ENCODE measurements around the gene CMC2. TPM values are rescaled to one million over a fixed set of nuclear protein-coding genes. Genes with fewer than 3 reads are reported as not detected.
A peak's percentile ranks its signal among the peaks of the same experiment; 100 is the strongest.

The CMC2 gene
- total and polyA plus RNA-seq, 7 donors, result 58.8 to 334 (median 121) TPM

GRCh38 chr16:81014672-81015071, 8.0 kb upstream of the CMC2 start:
- ATAC-seq, result no peak
- peaks cover 0 to 72% of the 10 kb centered on the region in 2 donors for H3K36me3 ChIP-seq (ENCODE audit: insufficient read depth in 1 of 2, low read depth in 1 of 2)

DNA sequence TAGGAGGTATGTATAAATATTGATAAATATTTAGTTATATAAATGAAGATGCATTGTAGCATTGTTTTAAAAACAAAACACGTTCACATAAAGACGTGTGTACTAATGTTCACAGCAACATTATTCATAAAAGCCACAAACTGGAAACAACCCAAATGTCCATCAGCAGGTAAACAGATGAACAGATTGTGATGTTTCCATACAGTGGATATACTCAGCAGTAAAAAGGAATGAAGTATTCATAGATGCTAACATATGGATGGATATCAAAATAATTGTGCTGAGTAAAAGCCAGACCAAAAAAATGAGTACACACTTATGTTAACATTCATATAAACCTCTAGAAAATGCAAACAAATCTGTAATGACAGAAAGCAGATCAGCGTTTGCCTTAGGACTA, 6.3 kb upstream of the CMC2 start:
- no peak overlapping the region for H3K4me3 ChIP-seq
- H3K27ac ChIP-seq, result no peak overlapping the region
- no peaks in the 10 kb centered on the region for H3K27me3 ChIP-seq (ENCODE audit: insufficient read depth in 3 of 3, low read length in 2 of 3)
- DNase-seq, result no peak
- intact Hi-C loops (cut with DNase I), result no loop called here
- H3K4me1 ChIP-seq, result no peaks in the 10 kb centered on the region
- TF ChIP-seq, protein P1, sequence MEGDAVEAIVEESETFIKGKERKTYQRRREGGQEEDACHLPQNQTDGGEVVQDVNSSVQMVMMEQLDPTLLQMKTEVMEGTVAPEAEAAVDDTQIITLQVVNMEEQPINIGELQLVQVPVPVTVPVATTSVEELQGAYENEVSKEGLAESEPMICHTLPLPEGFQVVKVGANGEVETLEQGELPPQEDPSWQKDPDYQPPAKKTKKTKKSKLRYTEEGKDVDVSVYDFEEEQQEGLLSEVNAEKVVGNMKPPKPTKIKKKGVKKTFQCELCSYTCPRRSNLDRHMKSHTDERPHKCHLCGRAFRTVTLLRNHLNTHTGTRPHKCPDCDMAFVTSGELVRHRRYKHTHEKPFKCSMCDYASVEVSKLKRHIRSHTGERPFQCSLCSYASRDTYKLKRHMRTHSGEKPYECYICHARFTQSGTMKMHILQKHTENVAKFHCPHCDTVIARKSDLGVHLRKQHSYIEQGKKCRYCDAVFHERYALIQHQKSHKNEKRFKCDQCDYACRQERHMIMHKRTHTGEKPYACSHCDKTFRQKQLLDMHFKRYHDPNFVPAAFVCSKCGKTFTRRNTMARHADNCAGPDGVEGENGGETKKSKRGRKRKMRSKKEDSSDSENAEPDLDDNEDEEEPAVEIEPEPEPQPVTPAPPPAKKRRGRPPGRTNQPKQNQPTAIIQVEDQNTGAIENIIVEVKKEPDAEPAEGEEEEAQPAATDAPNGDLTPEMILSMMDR (IDR thresholded peaks at IDR 0.05), result no peak
- WGBS, 3 donors, result 93 to 96% (median 94%) methylated on average over 3 of the region's 3 CpGs
- H3K9me3 ChIP-seq, result no peaks in the 10 kb centered on the region
- ATAC-seq, result no peak
- H3K36me3 ChIP-seq (ENCODE audit: insufficient read depth in 1 of 2, low read depth in 1 of 2), result peaks cover 0 to 57% of the 10 kb centered on the region in 2 donors

More at GRCh38 chr16:81014672-81015071, 8.0 kb upstream of the CMC2 start:
- no peaks in the 10 kb centered on the region for H3K4me1 ChIP-seq
- H3K4me3 ChIP-seq, result no peak overlapping the region
- H3K27me3 ChIP-seq (ENCODE audit: insufficient read depth in 3 of 3, low read length in 2 of 3), result no peaks in the 10 kb centered on the region
- TF ChIP-seq, protein P1 (IDR thresholded peaks at IDR 0.05), result no peak
- no peaks in the 10 kb centered on the region for H3K9me3 ChIP-seq
- WGBS, 3 donors, result 92 to 96% (median 96%) methylated on average over 2 of the region's 2 CpGs
- intact Hi-C loops (cut with DNase I), result no loop called here
- no peak for DNase-seq
- no peak overlapping the region for H3K27ac ChIP-seq

DNA sequence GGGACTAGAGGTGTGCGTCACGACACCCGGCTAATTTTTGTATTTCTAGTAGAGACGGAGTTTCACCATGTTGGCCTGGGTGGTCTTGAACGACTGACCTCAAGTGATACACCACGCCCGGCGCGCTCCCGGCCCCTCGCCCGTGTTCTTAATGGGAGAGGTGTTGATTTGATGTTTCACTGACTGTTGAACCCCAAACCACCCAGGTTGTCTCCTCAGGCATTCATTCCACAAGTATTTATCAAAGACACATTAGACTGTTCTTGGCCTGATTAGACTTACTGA, 1.8 kb upstream of the CMC2 start:
- no peak for ATAC-seq
- H3K4me3 ChIP-seq, result no peak overlapping the region
- peaks cover 21% of the 10 kb centered on the region for H3K4me1 ChIP-seq
- TF ChIP-seq, protein P1 (IDR thresholded peaks at IDR 0.05), result no peak
- peaks cover 0 to 13% of the 10 kb centered on the region in 2 donors for H3K36me3 ChIP-seq (ENCODE audit: insufficient read depth in 1 of 2, low read depth in 1 of 2)
- 93 to 96% (median 95%) methylated on average over 12 of the region's 12 CpGs for WGBS, 3 donors
- no peaks in the 10 kb centered on the region for H3K27me3 ChIP-seq (ENCODE audit: insufficient read depth in 3 of 3, low read length in 2 of 3)
- intact Hi-C loops (cut with DNase I), result loop anchor here in 1 of 2 donors (10.0 kb wide), 1 partner anchor 726 kb away; no protein-coding TSS in a partner anchor
- H3K27ac ChIP-seq, result no peak overlapping the region
- no peak for DNase-seq
- no peaks in the 10 kb centered on the region for H3K9me3 ChIP-seq

DNA sequence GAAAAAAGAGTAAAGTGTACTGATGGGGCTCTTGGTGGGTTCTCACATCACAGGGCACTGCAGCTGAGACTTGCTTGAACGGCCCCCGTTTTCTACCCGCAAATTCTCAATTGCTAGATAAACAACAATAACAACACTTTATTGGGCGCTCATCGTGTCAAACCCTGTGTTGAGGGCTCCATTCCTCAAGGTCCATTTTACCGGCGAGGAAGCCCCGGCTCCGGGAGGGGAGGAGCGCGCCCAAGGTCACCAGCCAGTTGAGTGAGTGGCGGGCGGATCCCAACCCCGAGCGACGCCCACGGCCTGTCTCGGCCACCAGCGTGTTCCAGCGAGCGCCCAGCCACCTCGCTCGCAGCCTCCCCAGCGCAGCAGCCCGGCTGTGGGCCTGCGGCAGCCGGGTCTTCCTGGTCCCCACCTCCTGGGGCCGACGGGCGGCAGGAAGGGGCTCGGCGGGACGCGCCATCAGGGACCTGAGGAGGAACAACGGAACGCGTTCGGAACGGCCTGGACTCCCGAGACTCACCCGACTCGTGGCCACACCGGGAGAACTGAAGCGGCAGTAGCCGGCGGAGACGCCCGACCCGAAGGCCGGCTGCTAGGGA, 373 bp downstream of the CMC2 start:
- peak; percentile 43 to 66 (median 54) for ATAC-seq
- TF ChIP-seq, protein P1 (IDR thresholded peaks at IDR 0.05), result no peak
- intact Hi-C loops (cut with DNase I), result loop anchor here in 1 of 2 donors (2.0 to 10.0 kb wide), 2 partner anchors 70 to 728 kb away; partner anchors contain the start of gene C16orf46

More for the DNA sequence above, 373 bp downstream of the CMC2 start:
- Histone ChIP-seq H3K4me1 (peaks cover 23% of the 10 kb centered on the region), H3K9me3 (no peaks in the 10 kb centered on the region), H3K27ac (peak overlapping the region; percentile 99), H3K36me3 (ENCODE audit: insufficient read depth in 1 of 2, low read depth in 1 of 2) (no peaks in the 10 kb centered on the region), H3K27me3 (ENCODE audit: insufficient read depth in 3 of 3, low read length in 2 of 3) (no peaks in the 10 kb centered on the region), H3K4me3 (peak overlapping the region; percentile 89)
- 0 to 1% (median 0%) methylated on average over 39 to 50 of the region's 50 CpGs for WGBS, 3 donors
- peak; percentile 76 to 86 for DNase-seq
